ENCODE data around the gene SOAT2.
A peak's percentile ranks its signal among the peaks of the same experiment; 100 is the strongest.

The SOAT2 gene

DNA sequence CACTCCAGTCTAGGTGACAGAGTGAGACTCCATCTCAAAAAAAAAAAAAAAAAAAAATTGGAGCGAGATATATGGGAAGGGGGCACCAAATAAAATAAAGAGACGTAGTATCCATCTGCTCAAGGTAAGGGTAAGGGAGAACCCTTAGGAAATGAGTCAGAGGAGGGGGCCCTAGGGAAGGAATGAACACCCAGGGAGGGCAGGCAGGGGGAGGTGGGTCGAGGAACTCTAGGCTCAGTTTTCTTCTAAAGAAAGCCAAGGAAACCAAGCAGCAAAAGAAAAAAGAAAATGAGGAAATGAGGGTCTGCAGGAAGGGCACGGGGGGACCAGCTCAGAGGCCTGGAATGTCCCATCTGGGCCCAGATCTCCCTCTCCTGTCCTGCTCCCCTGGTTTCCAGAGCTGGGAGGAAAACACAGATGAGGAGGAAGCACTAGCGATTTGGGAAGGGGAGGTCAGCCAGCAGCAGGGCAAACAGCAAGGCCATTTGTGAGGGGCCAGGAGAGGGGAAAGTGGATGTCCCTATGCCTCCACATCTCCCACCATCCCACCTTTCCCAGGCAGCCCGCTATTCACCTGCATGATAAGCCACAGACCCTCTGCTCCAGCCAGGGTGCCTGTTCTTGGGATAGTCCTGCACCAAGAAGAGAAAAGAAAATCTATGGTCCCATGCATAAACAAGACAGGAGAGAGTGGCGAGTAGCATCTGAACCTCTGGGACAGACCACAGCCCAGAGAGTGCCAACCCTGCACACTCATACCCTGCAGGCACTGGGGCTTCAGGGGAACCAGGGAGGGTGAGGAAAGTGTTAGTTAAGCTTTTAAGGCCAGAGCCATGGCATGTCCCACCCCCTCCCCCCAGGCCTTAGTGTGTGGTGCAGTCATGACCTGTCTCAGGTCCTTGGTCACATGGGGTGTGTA lies 36.0 kb upstream of the SOAT2 start:
- Histone ChIP-seq H3K79me2 (ENCODE audit: control insufficient read depth, insufficient read depth, low read length, unreplicated experiment) (no peaks in the 10 kb centered on the region), H3K4me1 (ENCODE audit: control insufficient read depth, insufficient read depth, low read length, unreplicated experiment) (peaks cover 85% of the 10 kb centered on the region), H3K36me3 (ENCODE audit: insufficient read depth, low read length) (peaks cover 5% of the 10 kb centered on the region; the same call in 1 of the 2 replicates), H3K27me3 (ENCODE audit: insufficient read depth, low read length) (no peaks in the 10 kb centered on the region), H3K4me3 (ENCODE audit: low read depth, low read length) (no peak overlapping the region), H3K27ac (ENCODE audit: low read depth, low read length) (0 out of 2 replicates have a peak overlapping the region, but pooled peaks have one; percentile 13), H2AFZ (ENCODE audit: low read length, unreplicated experiment) (no peak overlapping the region)

DNA sequence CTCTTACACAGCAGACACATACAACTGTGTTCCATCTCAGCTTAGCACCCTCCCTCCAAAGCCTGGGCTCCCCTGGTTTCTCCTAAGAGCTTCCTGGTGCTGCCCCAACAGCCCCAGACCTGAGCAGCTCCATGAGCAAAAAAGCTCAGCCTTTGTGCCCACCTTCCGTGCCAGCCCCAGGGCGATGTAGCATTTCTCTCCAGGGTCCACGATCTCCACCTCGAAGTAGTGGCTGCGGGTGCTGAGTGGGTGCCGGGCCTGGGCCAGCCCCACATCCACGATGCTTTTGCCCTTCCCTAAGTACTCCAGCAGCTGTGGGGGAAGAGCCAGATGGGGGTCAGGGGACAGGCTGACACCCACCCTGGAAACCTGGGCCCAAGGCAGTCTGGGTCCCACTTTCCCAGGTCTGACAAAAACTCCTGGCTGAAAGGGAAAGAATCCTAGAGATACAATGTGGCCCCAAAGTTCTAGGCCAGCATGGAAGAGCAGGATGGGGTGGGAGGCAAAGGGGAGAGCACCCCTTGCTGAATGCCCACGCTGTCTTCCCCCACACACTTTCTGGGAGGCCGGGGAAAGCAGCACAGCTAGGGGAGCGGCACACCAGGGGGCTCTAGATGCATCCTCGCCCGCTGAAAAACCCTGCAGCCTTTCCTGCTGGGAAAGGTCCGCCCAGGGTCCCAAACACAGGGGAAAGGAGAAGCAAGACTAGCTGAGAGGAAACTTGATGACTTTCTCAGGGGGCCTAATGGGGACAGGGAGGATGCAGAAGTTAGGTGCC lies 35.1 kb upstream of the SOAT2 start:
- H3K27ac ChIP-seq (ENCODE audit: low read depth, low read length) = peak overlapping the region; percentile 14; the same call in 1 of the 2 replicates
- no peaks in the 10 kb centered on the region for H3K27me3 ChIP-seq (ENCODE audit: insufficient read depth, low read length)
- H3K4me3 ChIP-seq (ENCODE audit: low read depth, low read length) = no peak overlapping the region
- no peaks in the 10 kb centered on the region for H3K79me2 ChIP-seq (ENCODE audit: control insufficient read depth, insufficient read depth, low read length, unreplicated experiment)
- H2AFZ ChIP-seq (ENCODE audit: low read length, unreplicated experiment) = no peak overlapping the region
- peaks cover 3% of the 10 kb centered on the region; the same call in 1 of the 2 replicates for H3K36me3 ChIP-seq (ENCODE audit: insufficient read depth, low read length)
- H3K4me1 ChIP-seq (ENCODE audit: control insufficient read depth, insufficient read depth, low read length, unreplicated experiment) = peaks cover 80% of the 10 kb centered on the region

DNA sequence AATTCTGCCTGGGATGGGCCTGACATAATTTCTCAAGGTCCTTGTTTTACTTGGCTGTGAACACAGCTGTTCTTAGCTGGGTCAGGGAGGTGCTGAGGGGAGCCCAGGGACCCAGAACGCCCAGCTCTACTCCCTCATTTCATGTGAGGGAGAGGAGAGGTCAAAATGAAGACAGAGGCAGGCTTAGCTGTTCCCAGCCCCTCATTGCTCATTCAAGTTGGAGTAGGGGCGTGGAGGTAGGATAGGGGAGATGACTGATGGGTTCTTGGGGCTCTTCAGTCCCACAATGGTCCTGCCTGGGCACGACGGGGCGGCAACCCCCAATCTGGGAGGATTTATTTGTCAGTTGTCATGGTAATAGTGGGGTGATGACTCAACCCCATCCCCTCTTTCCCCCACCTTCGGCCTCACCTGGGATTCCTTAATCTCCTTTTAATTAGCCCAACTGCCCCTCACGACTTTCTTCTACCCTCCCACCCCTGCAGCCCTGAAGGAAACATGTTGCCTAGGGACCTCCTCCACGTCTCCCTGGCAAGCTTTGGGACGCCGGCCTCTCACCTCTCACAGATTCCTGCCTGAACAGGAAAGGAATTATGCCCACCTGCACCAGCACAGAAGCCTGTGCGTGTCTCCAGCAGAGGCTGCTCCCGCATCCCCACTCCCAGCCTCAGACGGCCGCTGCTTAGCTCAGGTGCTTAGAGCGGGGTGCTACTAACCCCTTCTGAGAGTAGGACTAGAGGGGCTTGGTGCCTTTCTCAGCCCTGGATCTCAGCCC lies 34.3 kb upstream of the SOAT2 start:
- H3K27ac ChIP-seq (ENCODE audit: low read depth, low read length) = 0 out of 2 replicates have a peak overlapping the region, but pooled peaks have one; percentile 14
- H3K4me3 ChIP-seq (ENCODE audit: low read depth, low read length) = no peak overlapping the region
- H3K27me3 ChIP-seq (ENCODE audit: insufficient read depth, low read length) = no peaks in the 10 kb centered on the region
- H2AFZ ChIP-seq (ENCODE audit: low read length, unreplicated experiment) = no peak overlapping the region
- H3K36me3 ChIP-seq (ENCODE audit: insufficient read depth, low read length) = 0 out of 2 replicates have a peak, but pooled peaks cover 3% of the 10 kb centered on the region
- H3K4me1 ChIP-seq (ENCODE audit: control insufficient read depth, insufficient read depth, low read length, unreplicated experiment) = peaks cover 73% of the 10 kb centered on the region
- H3K79me2 ChIP-seq (ENCODE audit: control insufficient read depth, insufficient read depth, low read length, unreplicated experiment) = no peaks in the 10 kb centered on the region

DNA sequence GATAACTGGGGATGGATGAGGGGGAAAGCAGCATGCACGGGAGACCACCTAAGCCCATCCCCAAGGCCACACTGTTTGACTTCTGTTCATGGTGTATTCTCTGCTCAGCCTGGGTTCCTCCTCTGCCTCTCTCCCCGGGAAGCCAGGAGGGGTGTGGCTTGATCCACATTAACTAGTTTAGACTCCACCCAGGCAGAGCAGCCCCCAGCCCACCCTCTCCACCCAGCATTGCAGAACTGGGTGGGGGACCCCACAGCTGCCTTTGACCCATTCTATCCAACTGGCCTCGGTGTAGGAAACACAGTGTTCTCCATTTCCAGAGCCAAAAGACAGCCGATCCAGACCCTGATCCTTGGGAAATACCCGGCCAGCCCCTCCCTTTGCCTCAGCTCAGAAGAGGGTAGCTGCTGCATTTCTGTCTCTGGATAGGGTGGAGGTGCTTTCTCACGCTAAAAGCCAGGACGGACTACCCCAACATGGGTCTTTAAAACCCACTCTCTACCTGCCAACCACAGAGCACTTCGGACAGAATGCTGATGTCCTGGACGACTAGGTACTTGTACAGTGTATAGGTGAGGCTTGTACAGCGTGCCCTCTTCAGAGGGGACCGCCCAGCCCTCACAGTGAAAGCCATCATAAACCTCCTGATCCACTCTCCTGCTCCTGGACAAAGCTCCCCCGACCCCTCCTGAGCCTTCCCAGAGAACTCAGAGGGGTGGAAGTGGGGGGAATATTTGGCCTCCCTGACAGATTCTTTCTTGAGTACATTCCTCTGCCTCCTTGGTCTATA lies 33.5 kb upstream of the SOAT2 start:
- Histone ChIP-seq H3K27me3 (ENCODE audit: insufficient read depth, low read length) (no peaks in the 10 kb centered on the region), H3K4me3 (ENCODE audit: low read depth, low read length) (no peak overlapping the region), H2AFZ (ENCODE audit: low read length, unreplicated experiment) (no peak overlapping the region), H3K79me2 (ENCODE audit: control insufficient read depth, insufficient read depth, low read length, unreplicated experiment) (no peaks in the 10 kb centered on the region), H3K4me1 (ENCODE audit: control insufficient read depth, insufficient read depth, low read length, unreplicated experiment) (peaks cover 67% of the 10 kb centered on the region), H3K36me3 (ENCODE audit: insufficient read depth, low read length) (0 out of 2 replicates have a peak, but pooled peaks cover 3% of the 10 kb centered on the region), H3K27ac (ENCODE audit: low read depth, low read length) (no peak overlapping the region)

DNA sequence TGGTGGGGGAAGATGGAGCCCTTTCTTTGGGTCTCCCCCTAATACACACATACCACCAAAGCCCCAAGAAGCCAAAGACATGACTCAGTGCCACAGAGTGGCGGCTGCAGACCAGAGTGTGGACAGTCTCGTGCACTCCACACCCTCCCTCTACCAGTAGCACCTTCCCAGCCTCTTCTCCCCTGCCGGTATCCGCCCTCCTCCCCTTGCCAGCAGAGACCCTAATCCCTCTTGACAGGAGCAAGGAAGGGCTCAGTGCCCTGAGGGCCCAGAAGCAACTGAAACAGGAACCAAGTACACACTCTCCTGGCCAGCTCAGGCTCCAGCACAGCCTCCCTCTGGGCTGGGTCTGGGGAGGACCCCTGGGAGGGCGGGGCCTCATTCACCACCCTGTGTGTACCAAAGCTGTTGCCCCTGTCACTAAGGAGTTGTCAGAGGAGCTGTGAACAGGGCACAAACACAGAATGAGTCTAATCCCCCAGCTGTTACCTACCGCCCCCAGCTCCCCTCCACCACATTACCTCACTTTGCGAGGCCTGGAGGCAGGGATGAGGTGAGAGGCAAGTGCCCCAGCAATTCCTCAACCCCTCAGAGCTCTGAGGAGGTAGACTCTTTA lies 32.3 kb upstream of the SOAT2 start:
- H3K36me3 ChIP-seq (ENCODE audit: insufficient read depth, low read length) = 0 out of 2 replicates have a peak, but pooled peaks cover 3% of the 10 kb centered on the region

DNA sequence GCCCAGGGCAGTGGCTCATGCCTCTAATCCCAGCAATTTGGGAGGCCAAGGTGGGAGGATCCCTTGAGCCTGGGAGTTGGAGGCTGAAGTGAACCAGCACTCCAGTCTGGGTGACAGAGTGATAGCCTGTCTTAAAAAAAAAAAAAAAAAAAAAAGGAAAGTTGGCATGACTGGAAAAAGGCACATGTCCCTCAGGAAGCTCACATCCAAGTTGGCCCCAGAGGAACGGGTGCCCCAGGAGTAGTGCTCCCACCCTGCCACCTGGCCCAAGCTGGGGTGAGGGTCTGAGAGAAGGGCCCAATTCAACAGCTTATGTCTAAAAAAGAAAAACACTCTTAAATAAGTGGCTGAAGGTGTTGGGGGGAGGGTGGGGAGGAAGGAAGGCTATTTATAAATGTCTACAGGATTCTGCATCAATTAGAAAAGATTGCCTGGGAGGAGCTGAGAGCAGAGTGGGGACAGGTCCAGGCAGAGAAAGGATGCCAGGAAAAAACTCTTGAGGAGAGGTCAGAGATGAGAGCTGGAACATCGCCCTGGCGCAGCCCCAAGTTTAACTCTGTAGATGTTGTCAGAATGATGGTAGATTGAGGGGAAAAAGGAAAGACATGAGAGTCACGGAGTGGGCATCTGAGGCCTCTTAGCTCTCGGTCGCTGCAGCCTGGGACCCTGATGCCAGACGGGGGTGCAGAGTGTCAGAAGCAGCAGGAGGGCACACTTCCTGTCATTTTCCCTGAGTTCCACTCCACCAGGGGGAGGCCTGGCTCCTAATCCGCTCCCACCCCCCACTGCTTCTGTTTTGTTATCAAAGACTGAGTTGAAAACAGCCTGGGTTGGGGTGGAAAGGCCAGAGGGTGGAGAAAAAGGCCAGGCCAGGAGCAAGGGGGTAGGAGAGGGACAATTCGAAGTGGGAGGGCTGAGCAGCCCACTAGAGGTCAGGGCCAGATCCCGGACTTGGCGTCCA lies 31.4 kb upstream of the SOAT2 start:
- H3K36me3 ChIP-seq (ENCODE audit: insufficient read depth, low read length) = no peaks in the 10 kb centered on the region
- no peak overlapping the region for H3K4me3 ChIP-seq (ENCODE audit: low read depth, low read length)
- no peak overlapping the region for H2AFZ ChIP-seq (ENCODE audit: low read length, unreplicated experiment)
- H3K79me2 ChIP-seq (ENCODE audit: control insufficient read depth, insufficient read depth, low read length, unreplicated experiment) = no peaks in the 10 kb centered on the region
- no peaks in the 10 kb centered on the region for H3K27me3 ChIP-seq (ENCODE audit: insufficient read depth, low read length)
- peaks cover 52% of the 10 kb centered on the region for H3K4me1 ChIP-seq (ENCODE audit: control insufficient read depth, insufficient read depth, low read length, unreplicated experiment)
- H3K27ac ChIP-seq (ENCODE audit: low read depth, low read length) = 0 out of 2 replicates have a peak overlapping the region, but pooled peaks have one; percentile 5

More for the DNA sequence above, 32.3 kb upstream of the SOAT2 start:
- no peak overlapping the region for H3K4me3 ChIP-seq (ENCODE audit: low read depth, low read length)
- peaks cover 61% of the 10 kb centered on the region for H3K4me1 ChIP-seq (ENCODE audit: control insufficient read depth, insufficient read depth, low read length, unreplicated experiment)
- no peaks in the 10 kb centered on the region for H3K27me3 ChIP-seq (ENCODE audit: insufficient read depth, low read length)
- H2AFZ ChIP-seq (ENCODE audit: low read length, unreplicated experiment) = no peak overlapping the region
- no peak overlapping the region for H3K27ac ChIP-seq (ENCODE audit: low read depth, low read length)
- no peaks in the 10 kb centered on the region for H3K79me2 ChIP-seq (ENCODE audit: control insufficient read depth, insufficient read depth, low read length, unreplicated experiment)

DNA sequence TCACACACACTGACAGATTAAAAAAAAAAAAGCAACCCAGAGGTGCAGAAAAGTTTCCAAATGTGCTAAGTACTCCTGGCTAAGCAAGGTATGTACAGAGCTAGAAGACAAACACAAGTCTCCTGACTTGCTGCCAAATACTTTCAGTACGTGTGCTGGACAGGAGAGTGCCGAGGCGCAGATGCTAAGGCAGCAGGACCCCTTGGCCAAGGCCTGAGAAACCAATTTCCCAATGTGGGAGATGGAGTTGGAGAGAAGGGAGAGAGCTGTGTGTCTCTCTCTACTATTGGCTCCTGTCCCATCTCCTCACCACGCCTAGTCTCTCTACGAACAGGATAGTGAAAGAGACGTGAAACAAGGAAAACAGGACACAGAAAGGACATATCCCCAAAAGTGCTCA lies 29.4 kb upstream of the SOAT2 start:
- Histone ChIP-seq H3K4me1 (ENCODE audit: control insufficient read depth, insufficient read depth, low read length, unreplicated experiment) (peaks cover 35% of the 10 kb centered on the region), H3K36me3 (ENCODE audit: insufficient read depth, low read length) (no peaks in the 10 kb centered on the region), H3K27me3 (ENCODE audit: insufficient read depth, low read length) (no peaks in the 10 kb centered on the region), H3K79me2 (ENCODE audit: control insufficient read depth, insufficient read depth, low read length, unreplicated experiment) (peaks cover 15% of the 10 kb centered on the region), H3K27ac (ENCODE audit: low read depth, low read length) (no peak overlapping the region), H3K4me3 (ENCODE audit: low read depth, low read length) (no peak overlapping the region), H2AFZ (ENCODE audit: low read length, unreplicated experiment) (no peak overlapping the region)

DNA sequence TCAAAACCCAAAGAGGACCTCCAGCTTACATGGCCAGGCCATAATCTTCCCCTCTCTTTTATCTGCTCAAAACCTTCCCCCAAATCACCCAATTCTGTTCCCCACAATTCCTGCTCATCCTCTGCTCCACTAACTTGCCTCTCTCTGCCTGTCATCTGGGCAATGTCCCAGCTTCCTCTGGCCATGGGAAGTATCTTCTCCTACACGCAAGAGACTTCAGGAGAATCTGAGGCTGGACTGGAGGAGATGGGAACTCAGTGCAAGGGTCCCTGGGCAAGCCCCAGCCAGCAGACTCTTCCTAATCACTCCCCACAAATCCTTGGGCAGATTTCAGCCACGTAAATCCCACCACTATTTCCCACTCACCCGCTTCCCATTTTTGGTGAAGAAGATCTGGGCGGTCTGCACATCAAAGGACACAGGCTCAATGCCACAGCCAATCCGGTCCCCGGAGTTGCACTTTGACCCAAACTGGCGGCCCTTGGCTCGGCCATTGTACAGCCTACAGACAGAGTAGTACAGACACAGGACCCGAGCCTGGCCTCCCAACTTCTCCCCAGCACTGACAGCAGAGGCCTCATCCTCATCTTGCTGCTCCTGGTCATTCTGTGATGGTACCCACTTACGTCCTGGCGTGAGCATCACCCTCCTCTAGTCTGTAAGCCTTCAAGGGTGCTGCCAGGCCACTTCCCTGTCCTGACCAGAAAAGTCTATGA lies 28.8 kb upstream of the SOAT2 start:
- no peak overlapping the region for H2AFZ ChIP-seq (ENCODE audit: low read length, unreplicated experiment)
- H3K4me1 ChIP-seq (ENCODE audit: control insufficient read depth, insufficient read depth, low read length, unreplicated experiment) = peaks cover 30% of the 10 kb centered on the region
- H3K27me3 ChIP-seq (ENCODE audit: insufficient read depth, low read length) = no peaks in the 10 kb centered on the region
- no peak overlapping the region for H3K4me3 ChIP-seq (ENCODE audit: low read depth, low read length)
- H3K79me2 ChIP-seq (ENCODE audit: control insufficient read depth, insufficient read depth, low read length, unreplicated experiment) = peaks cover 15% of the 10 kb centered on the region
- H3K27ac ChIP-seq (ENCODE audit: low read depth, low read length) = no peak overlapping the region
- H3K36me3 ChIP-seq (ENCODE audit: insufficient read depth, low read length) = no peaks in the 10 kb centered on the region
